WTC11 (cell line): ENCODE results near the gene TNFAIP3. TPM values are rescaled to one million over a fixed set of nuclear protein-coding genes. Genes with fewer than 3 reads are reported as not detected.

Experiments used
- ATAC-seq: fragments of 200-7000 bp; cut with Tn5 transposase; 2 replicates; pipeline ENCODE4 v1.10.0; 2021; ENCODE audit warnings: mild to moderate bottlenecking, moderate library complexity
- CTCF ChIA-PET: fragments of 300-600 bp; sonication (Branson Sonifier 250); formaldehyde crosslinking; loops from one replicate; lab custom pipeline; 2021; ENCODE audit warnings: antibody characterized with exemption; lab: Charles Lee
- POLR2A ChIA-PET: fragments of 350-600 bp; sonication (Branson Sonifier 250); formaldehyde crosslinking; loops from one replicate; lab custom pipeline; 2021; ENCODE audit warnings: antibody characterized with exemption; lab: Charles Lee
- DNase-seq: peaks from one replicate; pipeline ENCODE4 v3.0.0; 2021; ENCODE audit warnings: low spot score
- H3K27ac Mint-ChIP-seq: 2 replicates; pipeline ENCODE4 v1.8.0; 2021; ENCODE audit warnings: mixed read lengths
- H3K27me3 Mint-ChIP-seq: 2 replicates; pipeline ENCODE4 v1.8.0; 2021; ENCODE audit warnings: low read depth, mild to moderate bottlenecking, moderate library complexity, mixed read lengths
- H3K36me3 Mint-ChIP-seq: 2 replicates; pipeline ENCODE4 v1.8.0; 2021; ENCODE audit warnings: mixed read lengths
- H3K4me1 Mint-ChIP-seq: 2 replicates; pipeline ENCODE4 v1.8.0; 2022; ENCODE audit warnings: mixed read lengths
- H3K4me3 Mint-ChIP-seq: 2 replicates; pipeline ENCODE4 v1.8.0; 2021; ENCODE audit warnings: mild to moderate bottlenecking, moderate library complexity, mixed read lengths
- H3K9me3 Mint-ChIP-seq: 2 replicates; pipeline ENCODE4 v1.8.0; 2021; ENCODE audit warnings: mixed read lengths
- FOXJ3 ChIP-seq: sonication (generic); formaldehyde crosslinking; IDR thresholded peaks from 2 replicates; pipeline ENCODE4 v1.9.0; 2021; ENCODE audit warnings: missing genetic modification reagents, mild to moderate bottlenecking, borderline replicate concordance
- FOXK1 ChIP-seq: sonication (generic); formaldehyde crosslinking; IDR thresholded peaks from 2 replicates; pipeline ENCODE4 v1.8.0; 2022; ENCODE audit warnings: mild to moderate bottlenecking, moderate library complexity, missing genetic modification reagents
- GRHL2 ChIP-seq: fragments of 250-450 bp; sonication (Bioruptor Pico); IDR thresholded peaks from 2 replicates; pipeline ENCODE4 v1.8.0; 2022; ENCODE audit warnings: mild to moderate bottlenecking, moderate library complexity; ENCODE audit not compliant: insufficient replicate concordance, severe bottlenecking
- NR1H2 ChIP-seq: sonication (generic); formaldehyde crosslinking; IDR thresholded peaks from 2 replicates; pipeline ENCODE4 v1.9.0; 2021; ENCODE audit warnings: mild to moderate bottlenecking, moderate library complexity, missing genetic modification reagents
- NR2C2 ChIP-seq: sonication (generic); formaldehyde crosslinking; IDR thresholded peaks from 2 replicates; pipeline ENCODE4 v1.8.0; 2022; ENCODE audit warnings: mild to moderate bottlenecking, missing genetic modification reagents
- NR3C1 ChIP-seq: sonication (generic); formaldehyde crosslinking; conservative IDR thresholded peaks from 2 replicates; pipeline ENCODE4 v1.8.1; 2023; ENCODE audit warnings: low read depth, mild to moderate bottlenecking, missing genetic modification reagents
- PRRX2 ChIP-seq: fragments of 250-450 bp; sonication (Bioruptor Pico); IDR thresholded peaks from 2 replicates; pipeline ENCODE4 v1.8.0; 2021; ENCODE audit warnings: mild to moderate bottlenecking
- ZBTB43 ChIP-seq: sonication (generic); formaldehyde crosslinking; IDR thresholded peaks from 2 replicates; pipeline ENCODE4 v1.8.1; 2023; ENCODE audit warnings: mild to moderate bottlenecking, missing genetic modification reagents
- ZNF232 ChIP-seq: sonication (generic); formaldehyde crosslinking; IDR thresholded peaks from 2 replicates; pipeline ENCODE4 v1.8.0; 2022; ENCODE audit warnings: mild to moderate bottlenecking, missing genetic modification reagents
- ZNF317 ChIP-seq: sonication (generic); formaldehyde crosslinking; IDR thresholded peaks from 2 replicates; pipeline ENCODE4 v1.8.1; 2023; ENCODE audit warnings: low read depth, mild to moderate bottlenecking, moderate library complexity, missing genetic modification reagents, borderline replicate concordance
- ZNF512 ChIP-seq: sonication (generic); formaldehyde crosslinking; IDR thresholded peaks from 2 replicates; pipeline ENCODE4 v1.8.1; 2022; ENCODE audit warnings: missing genetic modification reagents, borderline replicate concordance
- total RNA-seq: library from RNA; stranded (reverse); gene quantifications from 3 replicates; pipeline ENCODE4 v1.2.3, GENCODE V29; 2021
- TF ChIP-seq, protein P1 (sequence below): sonication (generic); formaldehyde crosslinking; IDR thresholded peaks from 2 replicates; pipeline ENCODE4 v1.8.1; 2022; ENCODE audit warnings: low read depth, missing genetic modification reagents, borderline replicate concordance
- TF ChIP-seq, protein P2 (sequence below): fragments of 250-450 bp; sonication (Bioruptor Pico); IDR thresholded peaks from 2 replicates; pipeline ENCODE4 v1.8.0; 2021; ENCODE audit warnings: mild to moderate bottlenecking
- TF ChIP-seq, protein P3 (sequence below): fragments of 250-450 bp; sonication (Bioruptor Pico); IDR thresholded peaks from 2 replicates; pipeline ENCODE4 v1.9.0; 2021; ENCODE audit warnings: mild to moderate bottlenecking, borderline replicate concordance
- TF ChIP-seq, protein P4 (sequence below): sonication (generic); formaldehyde crosslinking; IDR thresholded peaks from 2 replicates; pipeline ENCODE4 v1.8.0; 2022; ENCODE audit warnings: missing genetic modification reagents

The TNFAIP3 gene
- total RNA-seq, 1 experiment from 2014 or later, result 4.2 TPM

- ChIA-PET CTCF (no interaction called here), POLR2A (no interaction called here)
- no peak for DNase-seq
- no peaks in the 10 kb centered on the region; the same call in 1 of the 2 replicates for H3K36me3 Mint-ChIP-seq
- no peak overlapping the region for H3K4me3 Mint-ChIP-seq
- ATAC-seq, result no peak
- TF ChIP-seq GRHL2 (CRISPR knock-in tag), result no peak
- TF ChIP-seq, protein P1, sequence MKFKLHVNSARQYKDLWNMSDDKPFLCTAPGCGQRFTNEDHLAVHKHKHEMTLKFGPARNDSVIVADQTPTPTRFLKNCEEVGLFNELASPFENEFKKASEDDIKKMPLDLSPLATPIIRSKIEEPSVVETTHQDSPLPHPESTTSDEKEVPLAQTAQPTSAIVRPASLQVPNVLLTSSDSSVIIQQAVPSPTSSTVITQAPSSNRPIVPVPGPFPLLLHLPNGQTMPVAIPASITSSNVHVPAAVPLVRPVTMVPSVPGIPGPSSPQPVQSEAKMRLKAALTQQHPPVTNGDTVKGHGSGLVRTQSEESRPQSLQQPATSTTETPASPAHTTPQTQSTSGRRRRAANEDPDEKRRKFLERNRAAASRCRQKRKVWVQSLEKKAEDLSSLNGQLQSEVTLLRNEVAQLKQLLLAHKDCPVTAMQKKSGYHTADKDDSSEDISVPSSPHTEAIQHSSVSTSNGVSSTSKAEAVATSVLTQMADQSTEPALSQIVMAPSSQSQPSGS (CRISPR knock-in tag), result no peak
- no peak for TF ChIP-seq PRRX2 (CRISPR knock-in tag)
- TF ChIP-seq, protein P2, sequence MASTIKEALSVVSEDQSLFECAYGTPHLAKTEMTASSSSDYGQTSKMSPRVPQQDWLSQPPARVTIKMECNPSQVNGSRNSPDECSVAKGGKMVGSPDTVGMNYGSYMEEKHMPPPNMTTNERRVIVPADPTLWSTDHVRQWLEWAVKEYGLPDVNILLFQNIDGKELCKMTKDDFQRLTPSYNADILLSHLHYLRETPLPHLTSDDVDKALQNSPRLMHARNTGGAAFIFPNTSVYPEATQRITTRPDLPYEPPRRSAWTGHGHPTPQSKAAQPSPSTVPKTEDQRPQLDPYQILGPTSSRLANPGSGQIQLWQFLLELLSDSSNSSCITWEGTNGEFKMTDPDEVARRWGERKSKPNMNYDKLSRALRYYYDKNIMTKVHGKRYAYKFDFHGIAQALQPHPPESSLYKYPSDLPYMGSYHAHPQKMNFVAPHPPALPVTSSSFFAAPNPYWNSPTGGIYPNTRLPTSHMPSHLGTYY (CRISPR knock-in tag), result no peak
- no peaks in the 10 kb centered on the region; the same call in 1 of the 2 replicates for H3K27me3 Mint-ChIP-seq
- no peak overlapping the region for H3K27ac Mint-ChIP-seq
- H3K4me1 Mint-ChIP-seq, result no peaks in the 10 kb centered on the region
- H3K9me3 Mint-ChIP-seq, result peaks cover 9% of the 10 kb centered on the region
Observed at GRCh38 chr6:137852346-137852745, 14.7 kb upstream of the TNFAIP3 start.

DNA sequence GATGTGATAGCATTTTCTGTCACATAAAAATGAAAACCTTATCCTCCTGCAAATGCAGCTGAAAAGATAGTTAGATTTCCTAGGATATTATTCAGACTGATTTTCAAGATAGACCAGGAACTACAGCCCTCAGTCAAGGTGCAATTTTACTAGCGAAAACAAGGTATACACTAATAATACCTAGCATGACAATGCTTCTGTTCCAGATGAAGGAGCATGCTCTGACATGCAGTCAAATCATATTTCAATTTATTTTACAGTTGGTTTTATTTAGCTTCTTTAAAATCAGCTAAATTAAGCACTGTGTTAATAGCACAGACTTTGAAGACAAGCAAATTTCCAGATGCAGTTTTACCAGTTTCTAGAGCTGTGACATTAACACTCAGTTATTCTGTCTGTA lies 14.2 kb upstream of the TNFAIP3 start:
- ChIA-PET POLR2A (no interaction called here), CTCF (no interaction called here)
- Mint-ChIP-seq H3K9me3 (peaks cover 13% of the 10 kb centered on the region), H3K4me1 (no peaks in the 10 kb centered on the region), H3K36me3 (peaks cover 2% of the 10 kb centered on the region; the same call in 1 of the 2 replicates), H3K4me3 (no peak overlapping the region), H3K27ac (no peak overlapping the region), H3K27me3 (no peaks in the 10 kb centered on the region; the same call in 1 of the 2 replicates)
- no peak for DNase-seq
- no peak for TF ChIP-seq NR2C2
- ATAC-seq, result no peak

DNA sequence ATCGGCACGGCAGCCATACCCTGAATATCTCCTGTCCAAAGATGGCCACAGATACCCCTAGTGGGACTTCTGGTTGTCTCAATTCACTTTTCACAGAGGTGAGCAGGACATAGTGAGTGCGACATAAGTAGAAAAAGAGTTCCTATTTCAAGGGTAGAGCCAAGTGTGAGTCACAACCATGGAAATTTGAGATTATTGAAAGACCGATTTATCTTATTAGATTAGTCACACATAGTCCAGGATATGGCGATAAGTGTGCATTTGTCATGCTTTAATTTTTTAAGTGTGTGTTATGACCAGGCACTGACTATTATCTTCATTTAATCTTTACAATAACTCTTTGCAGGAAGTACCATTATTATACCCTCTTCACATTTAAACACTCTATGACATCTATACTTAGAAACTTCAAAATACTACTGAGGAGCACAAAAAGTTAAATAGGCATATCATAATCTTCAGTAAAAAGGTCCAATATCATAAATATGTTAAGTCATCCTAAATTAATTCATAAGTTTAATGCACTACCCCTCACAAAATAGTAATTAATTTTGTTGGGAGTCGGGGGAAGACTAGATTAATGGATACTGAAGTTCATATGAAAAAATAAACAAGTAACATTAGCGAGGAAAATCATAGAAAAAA lies 13.4 kb upstream of the TNFAIP3 start:
- Mint-ChIP-seq H3K27me3 (no peaks in the 10 kb centered on the region; the same call in 1 of the 2 replicates), H3K27ac (no peak overlapping the region), H3K9me3 (peaks cover 13% of the 10 kb centered on the region), H3K4me1 (no peaks in the 10 kb centered on the region), H3K4me3 (no peak overlapping the region), H3K36me3 (peaks cover 2% of the 10 kb centered on the region; the same call in 1 of the 2 replicates)
- DNase-seq (no peak), ATAC-seq (no peak)
- POLR2A ChIA-PET, result no interaction called here
- CTCF ChIA-PET, result no interaction called here
- TF ChIP-seq, protein P3, sequence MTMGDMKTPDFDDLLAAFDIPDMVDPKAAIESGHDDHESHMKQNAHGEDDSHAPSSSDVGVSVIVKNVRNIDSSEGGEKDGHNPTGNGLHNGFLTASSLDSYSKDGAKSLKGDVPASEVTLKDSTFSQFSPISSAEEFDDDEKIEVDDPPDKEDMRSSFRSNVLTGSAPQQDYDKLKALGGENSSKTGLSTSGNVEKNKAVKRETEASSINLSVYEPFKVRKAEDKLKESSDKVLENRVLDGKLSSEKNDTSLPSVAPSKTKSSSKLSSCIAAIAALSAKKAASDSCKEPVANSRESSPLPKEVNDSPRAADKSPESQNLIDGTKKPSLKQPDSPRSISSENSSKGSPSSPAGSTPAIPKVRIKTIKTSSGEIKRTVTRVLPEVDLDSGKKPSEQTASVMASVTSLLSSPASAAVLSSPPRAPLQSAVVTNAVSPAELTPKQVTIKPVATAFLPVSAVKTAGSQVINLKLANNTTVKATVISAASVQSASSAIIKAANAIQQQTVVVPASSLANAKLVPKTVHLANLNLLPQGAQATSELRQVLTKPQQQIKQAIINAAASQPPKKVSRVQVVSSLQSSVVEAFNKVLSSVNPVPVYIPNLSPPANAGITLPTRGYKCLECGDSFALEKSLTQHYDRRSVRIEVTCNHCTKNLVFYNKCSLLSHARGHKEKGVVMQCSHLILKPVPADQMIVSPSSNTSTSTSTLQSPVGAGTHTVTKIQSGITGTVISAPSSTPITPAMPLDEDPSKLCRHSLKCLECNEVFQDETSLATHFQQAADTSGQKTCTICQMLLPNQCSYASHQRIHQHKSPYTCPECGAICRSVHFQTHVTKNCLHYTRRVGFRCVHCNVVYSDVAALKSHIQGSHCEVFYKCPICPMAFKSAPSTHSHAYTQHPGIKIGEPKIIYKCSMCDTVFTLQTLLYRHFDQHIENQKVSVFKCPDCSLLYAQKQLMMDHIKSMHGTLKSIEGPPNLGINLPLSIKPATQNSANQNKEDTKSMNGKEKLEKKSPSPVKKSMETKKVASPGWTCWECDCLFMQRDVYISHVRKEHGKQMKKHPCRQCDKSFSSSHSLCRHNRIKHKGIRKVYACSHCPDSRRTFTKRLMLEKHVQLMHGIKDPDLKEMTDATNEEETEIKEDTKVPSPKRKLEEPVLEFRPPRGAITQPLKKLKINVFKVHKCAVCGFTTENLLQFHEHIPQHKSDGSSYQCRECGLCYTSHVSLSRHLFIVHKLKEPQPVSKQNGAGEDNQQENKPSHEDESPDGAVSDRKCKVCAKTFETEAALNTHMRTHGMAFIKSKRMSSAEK (CRISPR knock-in tag), result no peak
- TF ChIP-seq FOXJ3 (CRISPR knock-in tag) (no peak), NR1H2 (CRISPR knock-in tag) (no peak), ZNF317 (no peak), ZNF232 (CRISPR knock-in tag) (no peak), NR3C1 (CRISPR knock-in tag) (no peak), ZBTB43 (no peak), ZNF512 (CRISPR knock-in tag) (no peak), FOXK1 (CRISPR knock-in tag) (no peak)
- TF ChIP-seq, protein P4, sequence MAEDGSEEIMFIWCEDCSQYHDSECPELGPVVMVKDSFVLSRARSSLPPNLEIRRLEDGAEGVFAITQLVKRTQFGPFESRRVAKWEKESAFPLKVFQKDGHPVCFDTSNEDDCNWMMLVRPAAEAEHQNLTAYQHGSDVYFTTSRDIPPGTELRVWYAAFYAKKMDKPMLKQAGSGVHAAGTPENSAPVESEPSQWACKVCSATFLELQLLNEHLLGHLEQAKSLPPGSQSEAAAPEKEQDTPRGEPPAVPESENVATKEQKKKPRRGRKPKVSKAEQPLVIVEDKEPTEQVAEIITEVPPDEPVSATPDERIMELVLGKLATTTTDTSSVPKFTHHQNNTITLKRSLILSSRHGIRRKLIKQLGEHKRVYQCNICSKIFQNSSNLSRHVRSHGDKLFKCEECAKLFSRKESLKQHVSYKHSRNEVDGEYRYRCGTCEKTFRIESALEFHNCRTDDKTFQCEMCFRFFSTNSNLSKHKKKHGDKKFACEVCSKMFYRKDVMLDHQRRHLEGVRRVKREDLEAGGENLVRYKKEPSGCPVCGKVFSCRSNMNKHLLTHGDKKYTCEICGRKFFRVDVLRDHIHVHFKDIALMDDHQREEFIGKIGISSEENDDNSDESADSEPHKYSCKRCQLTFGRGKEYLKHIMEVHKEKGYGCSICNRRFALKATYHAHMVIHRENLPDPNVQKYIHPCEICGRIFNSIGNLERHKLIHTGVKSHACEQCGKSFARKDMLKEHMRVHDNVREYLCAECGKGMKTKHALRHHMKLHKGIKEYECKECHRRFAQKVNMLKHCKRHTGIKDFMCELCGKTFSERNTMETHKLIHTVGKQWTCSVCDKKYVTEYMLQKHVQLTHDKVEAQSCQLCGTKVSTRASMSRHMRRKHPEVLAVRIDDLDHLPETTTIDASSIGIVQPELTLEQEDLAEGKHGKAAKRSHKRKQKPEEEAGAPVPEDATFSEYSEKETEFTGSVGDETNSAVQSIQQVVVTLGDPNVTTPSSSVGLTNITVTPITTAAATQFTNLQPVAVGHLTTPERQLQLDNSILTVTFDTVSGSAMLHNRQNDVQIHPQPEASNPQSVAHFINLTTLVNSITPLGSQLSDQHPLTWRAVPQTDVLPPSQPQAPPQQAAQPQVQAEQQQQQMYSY (CRISPR knock-in tag), result no peak
